HG03342 (cell line): ENCODE measurements around the gene PTRHD1.

Experiments used
- ATAC-seq: cut with Tn5 transposase; IDR thresholded peaks from one replicate; pipeline ENCODE4 v1.9.1; 2021; ENCODE audit warnings: mild to moderate bottlenecking, moderate library complexity; ENCODE audit not compliant: unreplicated experiment

Gene PTRHD1

GRCh38 chr2:24762518-24762917 lies 30.7 kb downstream of the PTRHD1 start:
- ATAC-seq, result no peak

GRCh38 chr2:24761866-24762265 lies 31.3 kb downstream of the PTRHD1 start:
- ATAC-seq, result no peak

DNA sequence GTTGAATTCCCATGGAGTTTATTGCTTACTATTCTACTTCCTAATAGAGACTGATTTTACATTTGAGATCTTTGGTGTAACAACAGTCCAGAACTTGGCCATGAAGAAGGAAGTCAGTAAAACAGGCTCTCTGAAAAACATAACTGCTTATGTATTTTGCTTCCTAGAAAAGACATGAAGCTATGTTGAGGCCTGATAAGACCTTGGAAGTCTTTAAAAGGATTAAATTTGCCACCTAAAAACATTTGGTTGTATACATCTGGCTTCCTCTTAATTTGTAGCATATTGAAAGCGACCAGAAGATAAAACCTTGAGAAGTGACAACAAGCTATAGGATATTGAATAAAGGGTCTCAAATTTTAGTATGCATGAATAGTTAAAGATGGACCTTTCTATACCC lies 36.4 kb downstream of the PTRHD1 start:
- no peak for ATAC-seq

GRCh38 chr2:24754985-24755705 lies 38.0 kb downstream of the PTRHD1 start:
- no peak for ATAC-seq

GRCh38 chr2:24749069-24749691 lies 44.0 kb downstream of the PTRHD1 start:
- ATAC-seq, result no peak

- ATAC-seq, result no peak
Measured at GRCh38 chr2:24747299-24747698, 45.9 kb downstream of the PTRHD1 start.

DNA sequence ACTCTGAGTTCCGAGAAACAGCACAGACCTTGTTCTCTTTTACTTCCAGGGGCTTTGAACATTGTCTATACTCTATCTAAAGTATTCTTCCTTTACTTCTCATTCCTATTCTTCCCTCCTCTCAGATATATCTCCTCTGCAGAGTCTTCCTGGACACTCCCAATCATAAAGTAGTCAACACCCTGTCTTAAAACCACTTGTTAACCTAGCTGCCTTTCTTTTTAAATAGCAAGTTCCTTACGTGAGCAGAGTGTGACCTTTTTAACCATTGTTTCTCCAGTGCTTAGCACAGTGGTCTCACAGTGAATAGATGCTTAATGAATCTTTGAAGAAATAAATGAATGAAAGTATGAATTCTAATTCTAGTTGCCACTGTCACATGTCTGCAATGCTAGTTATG lies 47.4 kb downstream of the PTRHD1 start:
- ATAC-seq, result no peak

DNA sequence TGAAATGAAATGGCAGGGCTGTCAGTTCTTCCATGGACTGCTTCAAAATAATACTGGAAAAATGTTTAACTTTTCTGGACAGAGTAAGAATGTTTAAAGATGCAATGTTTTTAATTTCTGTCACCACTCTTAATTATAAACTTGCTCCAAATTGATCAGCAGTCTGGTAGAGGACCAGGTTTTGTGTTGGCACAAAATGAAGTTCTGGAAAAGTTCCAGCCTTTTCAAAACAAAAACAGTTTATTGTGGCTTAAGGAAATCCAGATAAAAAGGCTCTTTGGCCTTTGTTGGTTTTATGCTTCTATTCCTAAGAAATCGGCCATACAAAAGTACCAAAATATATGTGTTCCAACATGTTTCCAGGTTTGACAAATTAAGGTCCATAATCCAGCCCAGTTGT lies 48.8 kb downstream of the PTRHD1 start:
- no peak for ATAC-seq

- ATAC-seq, result no peak
Measured at GRCh38 chr2:24743924-24744323, 49.3 kb downstream of the PTRHD1 start.

DNA sequence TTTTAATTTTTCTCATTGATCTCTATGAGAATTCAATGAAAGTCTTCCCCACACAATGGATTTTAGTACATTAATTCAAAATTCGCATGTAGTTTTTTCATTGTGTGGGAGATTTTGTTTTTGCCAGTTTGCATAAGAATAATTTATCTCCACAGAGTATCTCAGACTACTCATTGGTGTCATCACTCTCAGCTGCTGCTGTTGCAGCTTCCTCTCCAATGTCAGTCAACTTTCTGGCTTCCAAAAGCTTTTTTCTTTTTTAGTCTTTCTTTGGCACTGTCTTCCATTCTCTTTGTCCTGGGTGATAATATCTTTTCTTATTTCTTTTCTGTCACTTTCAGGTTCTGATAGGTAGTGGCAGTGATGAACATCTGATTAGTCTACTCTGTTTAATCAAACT lies 50.5 kb downstream of the PTRHD1 start:
- no peak for ATAC-seq

GRCh38 chr2:24740142-24740541 lies 53.0 kb downstream of the PTRHD1 start:
- ATAC-seq, result no peak
